WTC11 (cell line): ENCODE measurements around the gene RNF145. TPM values are rescaled to one million over a fixed set of nuclear protein-coding genes. Genes with fewer than 3 reads are reported as not detected.
A peak's percentile ranks its signal among the peaks of the same experiment; 100 is the strongest.

Experiments used
- ATAC-seq: fragments of 200-7000 bp; cut with Tn5 transposase; 2 replicates; pipeline ENCODE4 v1.10.0; 2021; ENCODE audit warnings: mild to moderate bottlenecking, moderate library complexity
- CTCF ChIA-PET: fragments of 300-600 bp; sonication (Branson Sonifier 250); formaldehyde crosslinking; loops from one replicate; lab custom pipeline; 2021; ENCODE audit warnings: antibody characterized with exemption; lab: Charles Lee
- POLR2A ChIA-PET: fragments of 350-600 bp; sonication (Branson Sonifier 250); formaldehyde crosslinking; loops from one replicate; lab custom pipeline; 2021; ENCODE audit warnings: antibody characterized with exemption; lab: Charles Lee
- DNase-seq: peaks from one replicate; pipeline ENCODE4 v3.0.0; 2021; ENCODE audit warnings: low spot score
- H3K27ac Mint-ChIP-seq: 2 replicates; pipeline ENCODE4 v1.8.0; 2021; ENCODE audit warnings: mixed read lengths
- H3K27me3 Mint-ChIP-seq: 2 replicates; pipeline ENCODE4 v1.8.0; 2021; ENCODE audit warnings: low read depth, mild to moderate bottlenecking, moderate library complexity, mixed read lengths
- H3K36me3 Mint-ChIP-seq: 2 replicates; pipeline ENCODE4 v1.8.0; 2021; ENCODE audit warnings: mixed read lengths
- H3K4me1 Mint-ChIP-seq: 2 replicates; pipeline ENCODE4 v1.8.0; 2022; ENCODE audit warnings: mixed read lengths
- H3K4me3 Mint-ChIP-seq: 2 replicates; pipeline ENCODE4 v1.8.0; 2021; ENCODE audit warnings: mild to moderate bottlenecking, moderate library complexity, mixed read lengths
- H3K9me3 Mint-ChIP-seq: 2 replicates; pipeline ENCODE4 v1.8.0; 2021; ENCODE audit warnings: mixed read lengths
- ETV6 ChIP-seq: sonication (generic); formaldehyde crosslinking; IDR thresholded peaks from 2 replicates; pipeline ENCODE4 v1.8.1; 2022; ENCODE audit warnings: mild to moderate bottlenecking, missing genetic modification reagents
- GABPB1 ChIP-seq: sonication (generic); formaldehyde crosslinking; IDR thresholded peaks from 2 replicates; pipeline ENCODE4 v1.8.1; 2023; ENCODE audit warnings: mild to moderate bottlenecking, missing genetic modification reagents
- IRF1 ChIP-seq: sonication (generic); formaldehyde crosslinking; IDR thresholded peaks from 2 replicates; pipeline ENCODE4 v1.8.0; 2023; ENCODE audit warnings: missing genetic modification reagents
- JAZF1 ChIP-seq: fragments of 250-450 bp; sonication (Bioruptor Pico); IDR thresholded peaks from 2 replicates; pipeline ENCODE4 v1.9.0; 2021; ENCODE audit warnings: moderate library complexity, mild to moderate bottlenecking, inconsistent platforms
- NFE2L1 ChIP-seq: sonication (generic); formaldehyde crosslinking; IDR thresholded peaks from 2 replicates; pipeline ENCODE4 v1.8.1; 2023; ENCODE audit warnings: missing genetic modification reagents
- SMAD4 ChIP-seq: sonication (generic); formaldehyde crosslinking; IDR thresholded peaks from 2 replicates; pipeline ENCODE4 v1.8.0; 2022; ENCODE audit warnings: mild to moderate bottlenecking, missing genetic modification reagents
- SP1 ChIP-seq: sonication (generic); formaldehyde crosslinking; conservative IDR thresholded peaks from 2 replicates; pipeline ENCODE4 v1.8.1; 2022; ENCODE audit warnings: missing genetic modification reagents
- TP53 ChIP-seq: sonication (generic); formaldehyde crosslinking; IDR thresholded peaks from 2 replicates; pipeline ENCODE4 v1.8.1; 2023; ENCODE audit warnings: mild to moderate bottlenecking, missing genetic modification reagents
- USF1 ChIP-seq: sonication (generic); formaldehyde crosslinking; IDR thresholded peaks from 2 replicates; pipeline ENCODE4 v1.8.0; 2022; ENCODE audit warnings: mild to moderate bottlenecking, missing genetic modification reagents
- USF2 ChIP-seq: sonication (generic); formaldehyde crosslinking; IDR thresholded peaks from 2 replicates; pipeline ENCODE4 v1.8.1; 2023; ENCODE audit warnings: mild to moderate bottlenecking, missing genetic modification reagents, moderate library complexity
- ZBTB21 ChIP-seq: sonication (generic); formaldehyde crosslinking; IDR thresholded peaks from 2 replicates; pipeline ENCODE4 v1.8.1; 2023; ENCODE audit warnings: mild to moderate bottlenecking, missing genetic modification reagents, borderline replicate concordance
- ZMAT4 ChIP-seq: fragments of 250-450 bp; sonication (Bioruptor Pico); IDR thresholded peaks from 2 replicates; pipeline ENCODE4 v1.9.0; 2021; ENCODE audit warnings: mild to moderate bottlenecking
- ZNF396 ChIP-seq: fragments of 250-450 bp; sonication (Bioruptor Pico); IDR thresholded peaks from 2 replicates; pipeline ENCODE4 v1.8.0; 2021; ENCODE audit warnings: mild to moderate bottlenecking, moderate library complexity, borderline replicate concordance
- total RNA-seq: library from RNA; stranded (reverse); gene quantifications from 3 replicates; pipeline ENCODE4 v1.2.3, GENCODE V29; 2021
- TF ChIP-seq, protein P1 (sequence below): sonication (generic); formaldehyde crosslinking; IDR thresholded peaks from 2 replicates; pipeline ENCODE4 v1.8.1; 2023; ENCODE audit warnings: mild to moderate bottlenecking, missing genetic modification reagents, borderline replicate concordance
- TF ChIP-seq, protein P2 (sequence below): fragments of 200-600 bp; IDR thresholded peaks from 2 replicates; pipeline ENCODE4 v1.8.0; 2022; ENCODE audit warnings: antibody characterized with exemption

RNF145 gene
- total RNA-seq, 1 experiment from 2014 or later, result 76.8 TPM

- TF ChIP-seq GABPB1 (CRISPR knock-in tag) (0 out of 2 replicates have a peak, but pooled peaks have one; percentile 51), ETV6 (CRISPR knock-in tag) (no peak)
- TF ChIP-seq, protein P1, sequence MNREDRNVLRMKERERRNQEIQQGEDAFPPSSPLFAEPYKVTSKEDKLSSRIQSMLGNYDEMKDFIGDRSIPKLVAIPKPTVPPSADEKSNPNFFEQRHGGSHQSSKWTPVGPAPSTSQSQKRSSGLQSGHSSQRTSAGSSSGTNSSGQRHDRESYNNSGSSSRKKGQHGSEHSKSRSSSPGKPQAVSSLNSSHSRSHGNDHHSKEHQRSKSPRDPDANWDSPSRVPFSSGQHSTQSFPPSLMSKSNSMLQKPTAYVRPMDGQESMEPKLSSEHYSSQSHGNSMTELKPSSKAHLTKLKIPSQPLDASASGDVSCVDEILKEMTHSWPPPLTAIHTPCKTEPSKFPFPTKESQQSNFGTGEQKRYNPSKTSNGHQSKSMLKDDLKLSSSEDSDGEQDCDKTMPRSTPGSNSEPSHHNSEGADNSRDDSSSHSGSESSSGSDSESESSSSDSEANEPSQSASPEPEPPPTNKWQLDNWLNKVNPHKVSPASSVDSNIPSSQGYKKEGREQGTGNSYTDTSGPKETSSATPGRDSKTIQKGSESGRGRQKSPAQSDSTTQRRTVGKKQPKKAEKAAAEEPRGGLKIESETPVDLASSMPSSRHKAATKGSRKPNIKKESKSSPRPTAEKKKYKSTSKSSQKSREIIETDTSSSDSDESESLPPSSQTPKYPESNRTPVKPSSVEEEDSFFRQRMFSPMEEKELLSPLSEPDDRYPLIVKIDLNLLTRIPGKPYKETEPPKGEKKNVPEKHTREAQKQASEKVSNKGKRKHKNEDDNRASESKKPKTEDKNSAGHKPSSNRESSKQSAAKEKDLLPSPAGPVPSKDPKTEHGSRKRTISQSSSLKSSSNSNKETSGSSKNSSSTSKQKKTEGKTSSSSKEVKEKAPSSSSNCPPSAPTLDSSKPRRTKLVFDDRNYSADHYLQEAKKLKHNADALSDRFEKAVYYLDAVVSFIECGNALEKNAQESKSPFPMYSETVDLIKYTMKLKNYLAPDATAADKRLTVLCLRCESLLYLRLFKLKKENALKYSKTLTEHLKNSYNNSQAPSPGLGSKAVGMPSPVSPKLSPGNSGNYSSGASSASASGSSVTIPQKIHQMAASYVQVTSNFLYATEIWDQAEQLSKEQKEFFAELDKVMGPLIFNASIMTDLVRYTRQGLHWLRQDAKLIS (CRISPR knock-in tag), result no peak
- no peak overlapping the region for H3K27ac Mint-ChIP-seq
- peaks cover 9% of the 10 kb centered on the region for H3K9me3 Mint-ChIP-seq
- H3K4me1 Mint-ChIP-seq, result peaks cover 2% of the 10 kb centered on the region
- ATAC-seq, result no peak
- H3K4me3 Mint-ChIP-seq, result no peak overlapping the region
- peaks cover 84% of the 10 kb centered on the region for H3K27me3 Mint-ChIP-seq
- ChIA-PET POLR2A (no interaction called here), CTCF (no interaction called here)
- DNase-seq, result no peak
- H3K36me3 Mint-ChIP-seq, result no peaks in the 10 kb centered on the region
Observed at GRCh38 chr5:159257629-159258283, 48.4 kb upstream of the RNF145 start.

DNA sequence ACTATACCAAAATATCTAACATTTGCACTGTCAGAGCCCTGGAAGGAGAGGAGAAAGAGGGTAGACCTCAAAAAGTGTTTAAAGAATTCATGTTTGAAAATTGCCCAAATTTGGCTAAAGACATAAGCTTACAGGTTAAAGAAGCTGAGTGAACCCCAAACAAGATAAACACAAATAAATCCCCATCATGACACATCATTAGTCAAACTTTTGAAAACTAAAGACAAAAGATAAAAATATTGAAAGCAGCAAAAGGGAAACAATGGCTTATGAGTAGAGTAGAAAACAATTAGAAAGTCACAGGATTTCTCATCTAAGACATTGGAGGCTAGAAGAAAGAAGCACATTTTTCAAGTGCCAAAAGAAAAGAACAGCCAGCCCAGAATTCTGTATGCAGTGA, 47.7 kb upstream of the RNF145 start:
- no peak for DNase-seq
- no peak for ATAC-seq
- ChIA-PET CTCF (no interaction called here), POLR2A (no interaction called here)
- no peak for TF ChIP-seq USF1
- TF ChIP-seq SMAD4 (CRISPR knock-in tag), result no peak
- no peak for TF ChIP-seq IRF1 (CRISPR knock-in tag)
- TF ChIP-seq ZBTB21 (CRISPR knock-in tag), result no peak
- no peak for TF ChIP-seq ZNF396 (CRISPR knock-in tag)
- no peak for TF ChIP-seq ZMAT4
- TF ChIP-seq JAZF1 (CRISPR knock-in tag), result no peak
- TF ChIP-seq SP1 (CRISPR knock-in tag), result no peak
- TF ChIP-seq, protein P2, sequence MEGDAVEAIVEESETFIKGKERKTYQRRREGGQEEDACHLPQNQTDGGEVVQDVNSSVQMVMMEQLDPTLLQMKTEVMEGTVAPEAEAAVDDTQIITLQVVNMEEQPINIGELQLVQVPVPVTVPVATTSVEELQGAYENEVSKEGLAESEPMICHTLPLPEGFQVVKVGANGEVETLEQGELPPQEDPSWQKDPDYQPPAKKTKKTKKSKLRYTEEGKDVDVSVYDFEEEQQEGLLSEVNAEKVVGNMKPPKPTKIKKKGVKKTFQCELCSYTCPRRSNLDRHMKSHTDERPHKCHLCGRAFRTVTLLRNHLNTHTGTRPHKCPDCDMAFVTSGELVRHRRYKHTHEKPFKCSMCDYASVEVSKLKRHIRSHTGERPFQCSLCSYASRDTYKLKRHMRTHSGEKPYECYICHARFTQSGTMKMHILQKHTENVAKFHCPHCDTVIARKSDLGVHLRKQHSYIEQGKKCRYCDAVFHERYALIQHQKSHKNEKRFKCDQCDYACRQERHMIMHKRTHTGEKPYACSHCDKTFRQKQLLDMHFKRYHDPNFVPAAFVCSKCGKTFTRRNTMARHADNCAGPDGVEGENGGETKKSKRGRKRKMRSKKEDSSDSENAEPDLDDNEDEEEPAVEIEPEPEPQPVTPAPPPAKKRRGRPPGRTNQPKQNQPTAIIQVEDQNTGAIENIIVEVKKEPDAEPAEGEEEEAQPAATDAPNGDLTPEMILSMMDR, result no peak
- no peak for TF ChIP-seq NFE2L1
- TF ChIP-seq, all 79 proteins: peak for 0
- Mint-ChIP-seq H3K9me3 (peaks cover 8% of the 10 kb centered on the region), H3K27ac (no peak overlapping the region), H3K36me3 (no peaks in the 10 kb centered on the region), H3K27me3 (peaks cover 79% of the 10 kb centered on the region), H3K4me3 (no peak overlapping the region), H3K4me1 (no peaks in the 10 kb centered on the region)

DNA sequence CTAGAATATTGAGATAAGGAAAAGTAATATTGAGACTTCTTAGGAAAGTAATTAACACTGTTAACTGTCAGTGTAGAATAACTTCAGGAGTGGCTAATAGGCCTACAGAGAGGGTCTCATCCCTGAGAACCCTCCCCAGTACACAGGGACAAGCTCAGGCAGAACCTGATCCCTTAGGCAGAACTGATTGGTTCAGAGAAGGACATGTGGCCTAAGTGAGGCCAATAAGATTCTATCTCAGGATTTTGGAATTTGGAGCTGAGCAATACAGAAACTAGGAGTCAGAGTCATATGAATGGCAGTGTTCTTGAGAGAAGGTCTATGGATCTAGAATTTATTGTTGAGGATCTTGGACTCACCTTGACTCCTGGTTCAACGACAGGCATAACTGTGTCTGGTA, 42.8 kb upstream of the RNF145 start:
- POLR2A ChIA-PET, result no interaction called here
- H3K27ac Mint-ChIP-seq, result no peak overlapping the region
- peak; percentile 72 for ATAC-seq

More for the DNA sequence above, 42.8 kb upstream of the RNF145 start:
- Mint-ChIP-seq H3K9me3 (no peaks in the 10 kb centered on the region), H3K27me3 (peaks cover 57% of the 10 kb centered on the region), H3K4me3 (no peak overlapping the region), H3K36me3 (no peaks in the 10 kb centered on the region), H3K4me1 (no peaks in the 10 kb centered on the region)
- peak; percentile 47; the same call in 1 of the 2 replicates for TF ChIP-seq USF2 (CRISPR knock-in tag)
- TF ChIP-seq TP53 (CRISPR knock-in tag), result no peak
- CTCF ChIA-PET, result no interaction called here
- DNase-seq, result no peak
